ENCODE results near the gene PHTF2. TPM values are rescaled to one million over a fixed set of nuclear protein-coding genes. Genes with fewer than 3 reads are reported as not detected.

Gene PHTF2
- total RNA-seq, 1 experiment from 2014 or later: 26.7 TPM

DNA sequence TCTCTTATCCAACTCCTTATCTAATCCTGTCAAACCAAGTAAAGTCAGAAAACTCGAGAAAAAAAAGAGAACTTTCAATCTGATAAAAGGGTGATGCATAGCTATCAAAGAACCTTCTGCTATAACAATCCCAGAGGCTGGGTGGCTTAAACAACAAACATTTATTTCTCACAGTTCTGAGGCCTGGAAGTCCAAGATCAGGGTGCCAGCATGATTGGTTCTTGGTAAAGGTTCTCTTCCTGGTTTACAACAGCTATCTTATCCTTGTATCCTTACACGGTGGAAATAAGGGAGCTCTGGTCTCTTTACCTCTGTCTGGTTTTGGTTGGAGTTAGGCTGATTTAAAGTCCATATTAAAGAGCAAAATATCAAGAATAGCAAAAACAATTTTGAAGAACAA is 131.9 kb downstream of the PHTF2 start:
- no peaks in the 10 kb centered on the region; the same call in 1 of the 2 replicates for H3K9me2 ChIP-seq (ENCODE audit: insufficient read depth)
- CTCF ChIA-PET: no interaction called here
- DNase-seq (ENCODE audit: low read depth, low spot score): no peak
- H3K4me2 ChIP-seq (ENCODE audit: low read length): no peak overlapping the region
- no peaks in the 10 kb centered on the region for H3K27me3 ChIP-seq (ENCODE audit: insufficient read depth, low read length)
- no TSS peak for BruUV-seq (replicated peaks)
- H2AFZ ChIP-seq (ENCODE audit: low read depth, low read length, poor library complexity, severe bottlenecking): no peak overlapping the region
- H3K9me3 ChIP-seq (ENCODE audit: control insufficient read depth in 1 of 2, insufficient read depth in 1 of 2, low read depth in 1 of 2, low read length in 2 of 2): no peaks in the 10 kb centered on the region
- RAD21 ChIA-PET (ENCODE audit: low non-redundant PET in 1 of 2, low total read pairs in 2 of 2, uncharacterized antibody in 2 of 2, unreplicated experiment in 2 of 2): no interaction called here
- H3K4me3 ChIP-seq (replicated peaks in 1 of 2; ENCODE audit: low read depth in 1 of 2, low read length in 2 of 2): no peak overlapping the region
- ATAC-seq: no peak
- intact Hi-C loops (cut with micrococcal nuclease): no loop called here
- peaks cover 7 to 12% of the 10 kb centered on the region in 2 experiments; a peak in 3 of 4 replicates for H3K4me1 ChIP-seq (ENCODE audit: control insufficient read depth in 1 of 2, insufficient read depth in 2 of 2, low read length in 2 of 2)
- TF ChIP-seq RAD21 (IDR thresholded peaks at IDR 0.05; ENCODE audit: low read depth): no peak
- no peak for TF ChIP-seq TCF7L2 (IDR thresholded peaks at IDR 0.05; ENCODE audit: borderline replicate concordance, extremely low read depth, insufficient read depth, insufficient read length)
- no peak for TF ChIP-seq CEBPB (IDR thresholded peaks at IDR 0.05; ENCODE audit: low read depth)
- TF ChIP-seq SIN3A (IDR thresholded peaks at IDR 0.05; ENCODE audit: low read depth): no peak
- TF ChIP-seq, protein P1, sequence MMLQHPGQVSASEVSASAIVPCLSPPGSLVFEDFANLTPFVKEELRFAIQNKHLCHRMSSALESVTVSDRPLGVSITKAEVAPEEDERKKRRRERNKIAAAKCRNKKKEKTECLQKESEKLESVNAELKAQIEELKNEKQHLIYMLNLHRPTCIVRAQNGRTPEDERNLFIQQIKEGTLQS (IDR thresholded peaks at IDR 0.05): no peak
- no peak for TF ChIP-seq POLR2AphosphoS5 (IDR thresholded peaks at IDR 0.05; ENCODE audit: low read depth, low read length)
- TF ChIP-seq FOSL1 (IDR thresholded peaks at IDR 0.05; ENCODE audit: low read depth): no peak
- TF ChIP-seq ZFX (IDR thresholded peaks at IDR 0.05): no peak
- TF ChIP-seq CTCF (IDR thresholded peaks at IDR 0.05 in 2 of 3, conservative IDR thresholded peaks at IDR 0.05 in 1 of 3; ENCODE audit: borderline replicate concordance in 1 of 3, insufficient read depth in 1 of 3, low read depth in 2 of 3, low read length in 2 of 3): no peak
- no peak for TF ChIP-seq POLR2A (IDR thresholded peaks at IDR 0.05; ENCODE audit: borderline replicate concordance, extremely low read depth, insufficient read depth, insufficient read length)
- no peak for TF ChIP-seq ELF1 (IDR thresholded peaks at IDR 0.05; ENCODE audit: borderline replicate concordance, low read depth)
- TF ChIP-seq EZH2 (IDR thresholded peaks at IDR 0.05): no peak
- TF ChIP-seq CBX3 (IDR thresholded peaks at IDR 0.05; ENCODE audit: low read depth): no peak
- TF ChIP-seq SRF (IDR thresholded peaks at IDR 0.05; ENCODE audit: low read depth): no peak
- no peak for TF ChIP-seq YY1 (IDR thresholded peaks at IDR 0.05; ENCODE audit: extremely low read depth, insufficient replicate concordance, low read depth, low read length)
- no peak for TF ChIP-seq SP1 (IDR thresholded peaks at IDR 0.05; ENCODE audit: low read depth)
- no peak for TF ChIP-seq EZH2phosphoT487 (IDR thresholded peaks at IDR 0.05; ENCODE audit: borderline replicate concordance)
- no peak for TF ChIP-seq MAX (IDR thresholded peaks at IDR 0.05)
- no peaks in the 10 kb centered on the region for H4K20me1 ChIP-seq (ENCODE audit: insufficient read depth)
- no peak overlapping the region for H3K27ac ChIP-seq (ENCODE audit: low read depth, low read length)
- POLR2A ChIA-PET: no interaction called here
- no peak overlapping the region for H3K9ac ChIP-seq (ENCODE audit: low read length)
- H3K79me2 ChIP-seq (ENCODE audit: insufficient read depth, low read length): no peaks in the 10 kb centered on the region
- H3K36me3 ChIP-seq (ENCODE audit: control insufficient read depth in 1 of 2, insufficient read depth in 2 of 2, low read length in 2 of 2): no peaks in the 10 kb centered on the region

Data from HCT116 (cell line).